IMR-90 (cell line): ENCODE data around the gene XCR1. TPM values are rescaled to one million over a fixed set of nuclear protein-coding genes. Genes with fewer than 3 reads are reported as not detected.

Source experiments
- ATAC-seq: fragments of 200-7000 bp; cut with Tn5 transposase; 2 replicates; pipeline ENCODE4 v1.9.1; 2020; ENCODE audit warnings: low read depth, mild to moderate bottlenecking, moderate library complexity
- BruUV-seq: library from RNA; stranded (reverse); fragments of 400-500 nt; replicated peaks from 2 replicates; lab custom pipeline; 2021; lab: Mats Ljungman, UMichigan
- CTCF ChIA-PET: fragments of 300-600 bp; formaldehyde crosslinking; extraction: SDS; loops from one replicate; lab custom pipeline; 2021; ENCODE audit warnings: antibody characterized with exemption; lab: Yijun Ruan, JAX
- POLR2A ChIA-PET: fragments of 300-600 bp; sonication (Branson Sonifier 250); formaldehyde crosslinking; loops from one replicate; lab custom pipeline; 2022; ENCODE audit warnings: antibody characterized with exemption; ENCODE audit not compliant: unreplicated experiment; lab: Charles Lee
- DNase-seq: peaks from one replicate; pipeline ENCODE4 v3.0.0; 2013
- H2AFZ ChIP-seq: replicated peaks from 2 replicates; pipeline ENCODE3; 2013; ENCODE audit warnings: low read length, mild to moderate bottlenecking; ENCODE audit not compliant: poor library complexity
- H2AK5ac ChIP-seq: 2 replicates; pipeline ENCODE4 v1.6.1; 2013; ENCODE audit warnings: low read depth, low read length, inconsistent platforms
- H2AK9ac ChIP-seq: replicated peaks from 2 replicates; pipeline ENCODE3; 2013; ENCODE audit warnings: mild to moderate bottlenecking, low read depth, low read length, moderate library complexity; ENCODE audit not compliant: poor library complexity
- H2BK120ac ChIP-seq: 2 replicates; pipeline ENCODE4 v1.6.1; 2013; ENCODE audit warnings: low read depth, low read length, inconsistent platforms
- H2BK15ac ChIP-seq: 3 replicates; pipeline ENCODE4 v1.6.1; 2013; ENCODE audit warnings: low read depth, low read length, inconsistent platforms
- H2BK20ac ChIP-seq: 2 replicates; pipeline ENCODE4 v1.6.1; 2013; ENCODE audit warnings: low read depth, mild to moderate bottlenecking, inconsistent platforms, low read length, moderate library complexity
- H2BK5ac ChIP-seq: 2 replicates; pipeline ENCODE4 v1.6.1; 2013; ENCODE audit warnings: mild to moderate bottlenecking, low read depth, low read length, inconsistent platforms; ENCODE audit not compliant: poor library complexity, severe bottlenecking
- H3K14ac ChIP-seq: replicated peaks from 2 replicates; pipeline ENCODE4 v1.6.1; 2013; ENCODE audit warnings: low read depth, low read length, inconsistent platforms
- H3K18ac ChIP-seq: 2 replicates; pipeline ENCODE4 v1.6.1; 2013; ENCODE audit warnings: low read depth, low read length, control low read depth
- H3K23ac ChIP-seq: 2 replicates; pipeline ENCODE4 v1.6.1; 2013; ENCODE audit warnings: low read depth, low read length, inconsistent platforms
- H3K27ac ChIP-seq: 2 replicates; pipeline ENCODE4 v1.5.1; 2013; ENCODE audit warnings: mild to moderate bottlenecking, control low read depth, low read length; ENCODE audit not compliant: insufficient read depth
- H3K27me3 ChIP-seq: 2 replicates; pipeline ENCODE4 v1.6.1; 2013; ENCODE audit warnings: low read length; ENCODE audit not compliant: control insufficient read depth, insufficient read depth
- H3K36me3 ChIP-seq: 2 replicates; pipeline ENCODE4 v1.6.1; 2013; ENCODE audit warnings: low read length, mixed read lengths; ENCODE audit not compliant: control insufficient read depth, insufficient read depth
- H3K4ac ChIP-seq: 2 replicates; pipeline ENCODE4 v1.6.1; 2013; ENCODE audit warnings: low read depth, low read length, inconsistent platforms
- H3K4me1 ChIP-seq: 2 replicates; pipeline ENCODE4 v1.6.1; 2013; ENCODE audit warnings: low read length, mixed read lengths; ENCODE audit not compliant: control insufficient read depth, insufficient read depth
- H3K4me2 ChIP-seq: 2 replicates; pipeline ENCODE4 v1.6.1; 2013; ENCODE audit warnings: low read depth, mild to moderate bottlenecking, control low read depth, low read length, moderate library complexity
- H3K4me3 ChIP-seq: 2 replicates; pipeline ENCODE4 v1.5.1; 2013; ENCODE audit warnings: low read depth, mild to moderate bottlenecking, control low read depth, low read length, moderate library complexity; ENCODE audit not compliant: insufficient read depth
- H3K56ac ChIP-seq: 2 replicates; pipeline ENCODE4 v1.6.1; 2013; ENCODE audit warnings: low read length, inconsistent platforms; ENCODE audit not compliant: insufficient read depth; ENCODE audit errors: extremely low read depth
- H3K79me1 ChIP-seq, 2 experiments: 2 replicates each; pipeline ENCODE4 v1.6.1; 2013; ENCODE audit warnings: low read length in 2 of 2, inconsistent platforms in 1 of 2, low read depth in 1 of 2
- H3K9ac ChIP-seq: 2 replicates; pipeline ENCODE4 v1.6.1; 2013; ENCODE audit warnings: low read depth, low read length, control low read depth
- H3K9me1 ChIP-seq: 2 replicates; pipeline ENCODE4 v1.6.1; 2013; ENCODE audit warnings: low read length, inconsistent platforms; ENCODE audit not compliant: insufficient read depth
- H3K9me3 ChIP-seq: 2 replicates; pipeline ENCODE4 v1.6.1; 2013; ENCODE audit warnings: low read length; ENCODE audit not compliant: control insufficient read depth, insufficient read depth
- H4K20me1 ChIP-seq: 2 replicates; pipeline ENCODE4 v1.6.1; 2013; ENCODE audit warnings: low read length, inconsistent platforms; ENCODE audit not compliant: insufficient read depth
- H4K5ac ChIP-seq: 2 replicates; pipeline ENCODE4 v1.6.1; 2013; ENCODE audit warnings: mild to moderate bottlenecking, low read depth, low read length, control low read depth
- H4K8ac ChIP-seq, 2 experiments: 2 replicates each; pipeline ENCODE4 v1.6.1; 2013; ENCODE audit warnings: low read depth in 2 of 2, low read length in 2 of 2, control low read depth in 1 of 2, inconsistent platforms in 1 of 2
- H4K91ac ChIP-seq: 2 replicates; pipeline ENCODE4 v1.6.1; 2013; ENCODE audit warnings: low read depth, low read length, inconsistent platforms; ENCODE audit not compliant: insufficient read depth
- ELK1 ChIP-seq: fragments of 150-350 bp; IDR thresholded peaks from 2 replicates; pipeline ENCODE4 v1.6.1; 2016; ENCODE audit warnings: low read depth, mild to moderate bottlenecking, low read length, moderate library complexity, borderline replicate concordance
- MXI1 ChIP-seq: IDR thresholded peaks from 2 replicates; pipeline ENCODE4 v1.6.1; 2012; ENCODE audit warnings: low read depth, mild to moderate bottlenecking, low read length, moderate library complexity, borderline replicate concordance
- RAD21 ChIP-seq: IDR thresholded peaks from 2 replicates; pipeline ENCODE4 v1.6.1; 2012; ENCODE audit warnings: low read length, improper control_type of control experiment
- RFX5 ChIP-seq: IDR thresholded peaks from 2 replicates; pipeline ENCODE4 v1.8.0; 2012; ENCODE audit warnings: low read depth, mild to moderate bottlenecking, low read length, moderate library complexity
- WGBS, 2 experiments: methylation state at CpG; one replicate each; pipeline versions ENCODE4 v1.1.5 to v1.1.7; 2013; ENCODE audit warnings: missing lambda C conversion rate in 2 of 2; ENCODE audit not compliant: insufficient read length in 1 of 2; ENCODE audit errors: extremely low coverage in 2 of 2; 5-methylcytosine and 5-hydroxymethylcytosine counted together
- dilution Hi-C: fragments of 300-500 bp; cut with HindIII; formaldehyde crosslinking; loops from one replicate; pipeline ENCODE4 v1.14.3; 2018; ENCODE audit warnings: low sequenced_read_pairs; ENCODE audit not compliant: unreplicated experiment
- in situ Hi-C: fragments of 300-500 bp; cut with MboI; formaldehyde crosslinking; loops from 3 replicates; pipeline ENCODE4 v1.14.3; 2019; ENCODE audit warnings: low sequenced_read_pairs, inconsistent platforms, mixed read lengths
- intact Hi-C: fragments of 100-400 bp; cut with micrococcal nuclease; formaldehyde crosslinking; loops from 2 replicates; pipeline ENCODE4 v1.10.0; 2022
- polyA plus RNA-seq, 3 experiments: library from polyadenylated mRNA; depleted of rRNA; stranded (reverse); fragments of >200 nt; gene quantifications; 2 replicates each; pipeline ENCODE4 v1.2.3, GENCODE V29; 2012; ENCODE audit warnings: low replicate concordance in 1 of 3
- total RNA-seq: library from RNA; depleted of rRNA; stranded (reverse); fragments of >200 nt; gene quantifications from 2 replicates; pipeline ENCODE4 v1.2.3, GENCODE V29; 2012

Gene XCR1
- total and polyA plus RNA-seq, 2 of the 4 experiments (the other 2 are of a cell fraction): not detected

- TF ChIP-seq RFX5: no peak
- no peak for TF ChIP-seq ELK1
- TF ChIP-seq MXI1: no peak
- no peak for TF ChIP-seq RAD21
- no peak overlapping the region for H2AFZ ChIP-seq
- no peak for ATAC-seq
- no peak overlapping the region for H2BK15ac ChIP-seq
- ChIA-PET CTCF (no interaction called here), POLR2A (no interaction called here)
- H3K9me3 ChIP-seq: peaks cover 2% of the 10 kb centered on the region; the same call in 1 of the 2 replicates
- no TSS peak for BruUV-seq
- H3K14ac ChIP-seq: no peak overlapping the region
- H3K4me2 ChIP-seq: no peak overlapping the region
- H3K4me3 ChIP-seq: no peak overlapping the region
- no peak overlapping the region for H2AK5ac ChIP-seq
- no peak overlapping the region for H4K5ac ChIP-seq
- H4K20me1 ChIP-seq: no peaks in the 10 kb centered on the region
- no peak overlapping the region for H2BK20ac ChIP-seq
- H4K91ac ChIP-seq: no peak overlapping the region
- intact Hi-C loops: no loop called here
- H3K79me1 ChIP-seq: no peaks in the 10 kb centered on the region
- no peak overlapping the region for H4K8ac ChIP-seq
- no peaks in the 10 kb centered on the region for H3K36me3 ChIP-seq
- no peak overlapping the region for H2BK120ac ChIP-seq
- H3K56ac ChIP-seq: no peak overlapping the region
- WGBS, 2 experiments: no CpG with 5 or more reads among the region's 1 CpG
- no peaks in the 10 kb centered on the region; the same call in 1 of the 2 replicates for H3K9me1 ChIP-seq
- H3K23ac ChIP-seq: no peak overlapping the region
- H3K9ac ChIP-seq: no peak overlapping the region
- dilution Hi-C loops: no loop called here
- no peaks in the 10 kb centered on the region for H3K4me1 ChIP-seq
- no peak overlapping the region for H2AK9ac ChIP-seq
- no peak for DNase-seq
- H3K27me3 ChIP-seq: peaks cover 26% of the 10 kb centered on the region
- in situ Hi-C loops: loop anchor here (10.0 kb wide), 1 partner anchor 556 kb away; no protein-coding TSS in a partner anchor
- H3K4ac ChIP-seq: no peak overlapping the region
- no peak overlapping the region for H3K18ac ChIP-seq
- H3K27ac ChIP-seq: no peak overlapping the region
- no peak overlapping the region for H2BK5ac ChIP-seq
Observed at GRCh38 chr3:46070595-46071093, 43.4 kb upstream of the XCR1 start.
